Prostate gland (tissue), 2 donors: ENCODE data around the gene ENO3. TPM values are rescaled to one million over a fixed set of nuclear protein-coding genes. Genes with fewer than 3 reads are reported as not detected.

ENCODE experiments used
- DNase-seq: peaks from one replicate; pipeline ENCODE4 v3.0.0-alpha.2; 2019; ENCODE audit warnings: low spot score
- H3K27ac ChIP-seq, 2 donors: fragments of 200-600 bp; sonication (generic); 2 replicates each; pipeline ENCODE4 v1.5.1; 2017 to 2019
- H3K27me3 ChIP-seq: fragments of 200-600 bp; sonication (generic); replicated peaks from 2 replicates; pipeline ENCODE4 v1.5.1; 2019; ENCODE audit not compliant: insufficient read depth
- H3K36me3 ChIP-seq, 2 donors: fragments of 200-600 bp; sonication (generic); 1 replicate in 1 of 2; 2 replicates in 1 of 2; pipeline versions ENCODE4 v1.5.1 to v1.8.1; 2017 to 2019
- H3K4me1 ChIP-seq: fragments of 200-600 bp; sonication (generic); replicated peaks from 2 replicates; pipeline ENCODE4 v1.5.1; 2019
- H3K4me3 ChIP-seq, 2 donors: fragments of 200-600 bp; sonication (generic); 2 replicates each; pipeline ENCODE4 v1.5.1; 2017 to 2019
- H3K9me3 ChIP-seq: fragments of 200-600 bp; sonication (generic); 2 replicates; pipeline ENCODE4 v1.5.1; 2017
- CTCF ChIP-seq, 4 experiments: fragments of 200-600 bp in 2 of 4; fragments of 450-650 bp in 2 of 4; sonication (generic) in 2 of 4; IDR thresholded peaks; 1 replicate in 3 of 4; 2 replicates in 1 of 4; pipeline ENCODE4 v1.5.1; 2016 to 2019; ENCODE audit warnings: antibody characterized with exemption in 4 of 4, mild to moderate bottlenecking in 2 of 4, moderate library complexity in 2 of 4
- POLR2A ChIP-seq: fragments of 450-650 bp; IDR thresholded peaks from one replicate; pipeline ENCODE4 v1.6.1; 2016; ENCODE audit warnings: antibody characterized with exemption, mild to moderate bottlenecking
- POLR2AphosphoS5 ChIP-seq: sonication (generic); formaldehyde crosslinking; IDR thresholded peaks from one replicate; pipeline ENCODE4 v1.6.1; 2017; ENCODE audit warnings: antibody characterized with exemption
- WGBS: methylation state at CpG from one replicate; pipeline ENCODE4 v1.1.5; 2018; 5-methylcytosine and 5-hydroxymethylcytosine counted together
- intact Hi-C: fragments of 100-400 bp; cut with DNase I; formaldehyde crosslinking; loops from one replicate; pipeline ENCODE4 v1.14.2; 2022
- total RNA-seq, 2 donors: library from RNA; depleted of rRNA; stranded (reverse); fragments of >200 nt; gene quantifications; one replicate each; pipeline ENCODE4 v1.1.0, GENCODE V29; 2016

The ENO3 gene
- total RNA-seq, 2 donors from 2014 or later = 9.7 to 10.2 TPM

DNA sequence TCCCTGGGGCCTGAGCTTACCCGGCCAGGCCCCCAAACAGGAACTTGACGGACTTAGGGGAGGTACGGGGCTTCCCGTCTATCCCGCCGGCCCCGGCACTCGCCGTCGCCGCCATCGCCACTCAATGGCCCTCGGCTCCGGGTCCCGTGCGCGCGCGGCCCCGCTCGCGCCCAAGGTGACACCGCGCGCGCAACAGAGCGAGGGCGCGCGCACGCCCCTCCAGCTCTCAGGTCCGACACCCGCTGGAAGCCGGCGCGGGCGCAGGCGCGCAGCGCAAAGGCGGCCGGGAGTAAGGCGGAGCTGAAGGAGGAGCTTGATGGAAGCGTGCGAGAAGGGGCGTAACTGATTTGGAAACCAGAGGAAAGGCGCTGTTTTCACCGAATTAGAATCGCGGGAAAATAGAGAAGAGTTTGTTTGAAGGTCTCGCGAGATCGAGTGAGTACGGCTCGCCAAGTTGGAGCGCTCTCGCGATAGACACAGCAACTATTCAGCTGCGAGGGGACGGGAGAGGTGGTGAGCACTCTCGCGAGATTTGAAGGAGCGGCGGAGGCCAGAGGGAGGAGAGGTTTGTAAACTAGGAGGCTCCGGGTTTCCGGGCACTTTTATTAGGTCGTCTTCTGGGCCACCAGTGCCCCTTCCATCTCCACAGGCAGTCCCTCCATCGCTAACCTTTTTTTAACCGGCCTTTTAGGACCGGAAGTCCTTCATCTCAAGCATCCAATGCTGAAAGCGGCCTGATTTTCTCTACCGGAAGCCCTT is 10.9 kb upstream of the ENO3 start, which contains the start of the genes RNF167 and SLC25A11:
Gene RNF167, plus strand, starts transcription at position 473 of the 759 bp plus-strand sequence. CDS start 642 bp downstream, outside the sequence.
Gene SLC25A11, minus strand, starts transcription at position 251 of the 759 bp plus-strand sequence. Its CDS starts 136 bp downstream, at position 115.
- peaks cover 12% of the 10 kb centered on the region for H3K4me1 ChIP-seq
- intact Hi-C loops = no loop called here

DNA sequence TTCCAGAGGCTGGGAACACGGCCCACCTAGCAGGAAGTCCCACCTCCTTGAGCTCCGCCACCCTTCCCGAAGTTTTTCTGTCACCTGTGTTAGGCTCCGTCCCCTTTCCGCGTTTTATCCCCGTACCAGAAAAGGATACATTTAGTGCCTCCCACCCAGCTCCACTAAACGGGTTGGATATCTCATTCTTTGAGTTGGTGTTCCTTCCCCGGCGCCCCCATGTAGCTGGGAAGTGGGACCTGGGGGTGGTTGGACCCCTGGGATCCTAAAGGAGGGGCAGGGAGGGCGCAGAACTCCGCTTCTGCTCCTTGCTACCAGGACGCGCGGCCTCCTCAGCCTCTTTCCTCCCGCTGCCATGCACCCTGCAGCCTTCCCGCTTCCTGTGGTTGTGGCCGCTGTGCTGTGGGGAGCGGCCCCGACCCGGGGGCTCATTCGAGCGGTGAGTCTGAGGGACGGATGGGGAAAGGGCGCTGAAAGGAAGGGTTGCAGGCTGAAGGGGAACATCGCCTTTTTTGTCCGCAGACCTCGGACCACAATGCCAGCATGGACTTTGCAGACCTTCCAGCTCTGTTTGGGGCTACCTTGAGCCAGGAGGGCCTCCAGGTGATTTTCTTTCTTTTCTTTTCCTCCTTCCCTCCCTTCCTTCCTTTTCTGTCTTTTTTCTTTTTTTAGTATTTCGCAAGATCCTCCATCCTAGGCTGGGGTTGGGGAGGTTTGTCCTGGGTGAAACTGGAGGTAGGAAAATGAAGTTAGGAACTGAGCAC is 10.2 kb upstream of the ENO3 start:
- Histone ChIP-seq H3K27me3 (no peaks in the 10 kb centered on the region), H3K27ac (peak overlapping the region; percentile 85 to 95), H3K4me1 (peaks cover 17% of the 10 kb centered on the region), H3K9me3 (no peaks in the 10 kb centered on the region), H3K4me3 (peak overlapping the region; percentile 75 to 82), H3K36me3 (peaks cover 0 to 10% of the 10 kb centered on the region in 2 donors)
- peak; percentile 84 for DNase-seq
- WGBS = under 1% methylated on average over 29 of the region's 29 CpGs
- TF ChIP-seq POLR2AphosphoS5 = no peak
- no peak for TF ChIP-seq POLR2A
- no peak for TF ChIP-seq CTCF (IDR thresholded peaks at IDR 0.05)
- intact Hi-C loops = no loop called here

More for the DNA sequence above, 10.9 kb upstream of the ENO3 start, which contains the start of the genes RNF167 and SLC25A11:
- peak; percentile 97 for DNase-seq
- H3K36me3 ChIP-seq = peaks cover 0 to 10% of the 10 kb centered on the region in 2 donors
- H3K27ac ChIP-seq = peak within 1 kb of the TSS; percentile 85 to 95
- H3K4me3 ChIP-seq = peak within 1 kb of the TSS; percentile 75 to 82
- peak in 2 of 4 experiments; percentile 25 to 34 for TF ChIP-seq CTCF (IDR thresholded peaks at IDR 0.05)
- peak; percentile 67 for TF ChIP-seq POLR2A
- peak; percentile 91 for TF ChIP-seq POLR2AphosphoS5
- H3K27me3 ChIP-seq = no peaks in the 10 kb centered on the region
- H3K9me3 ChIP-seq = no peaks in the 10 kb centered on the region
- under 1% methylated on average over 68 of the region's 72 CpGs for WGBS

DNA sequence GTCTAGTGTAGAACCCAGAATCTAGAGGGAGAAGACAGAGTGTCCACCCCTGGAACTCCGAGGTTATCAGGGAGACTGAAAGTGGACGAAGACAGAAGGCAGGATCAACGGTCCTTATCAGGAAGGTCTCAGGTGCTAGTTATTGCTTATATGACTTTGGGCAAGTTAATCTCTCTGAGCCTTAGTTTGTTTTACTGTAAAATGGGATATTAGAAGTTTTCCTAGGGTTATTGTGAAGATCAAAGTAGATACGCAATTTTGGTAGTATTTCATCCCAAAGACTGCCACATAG is 9.7 kb upstream of the ENO3 start:
- no peaks in the 10 kb centered on the region for H3K9me3 ChIP-seq
- DNase-seq = no peak
- peak overlapping the region; percentile 75 to 82 for H3K4me3 ChIP-seq
- peaks cover 22% of the 10 kb centered on the region for H3K4me1 ChIP-seq
- WGBS = 53% methylated on average over 4 of the region's 4 CpGs
- peaks cover 0 to 10% of the 10 kb centered on the region in 2 donors for H3K36me3 ChIP-seq
- H3K27me3 ChIP-seq = no peaks in the 10 kb centered on the region
- intact Hi-C loops = no loop called here
- H3K27ac ChIP-seq = peak overlapping the region; percentile 85 to 95
- no peak for TF ChIP-seq CTCF (IDR thresholded peaks at IDR 0.05)
- no peak for TF ChIP-seq POLR2A

GRCh38 chr17:4942760-4943508 is 8.0 kb upstream of the ENO3 start:
- WGBS = 72% methylated on average over 13 of the region's 13 CpGs
- no peak overlapping the region for H3K27ac ChIP-seq

More at GRCh38 chr17:4942760-4943508, 8.0 kb upstream of the ENO3 start:
- Histone ChIP-seq H3K36me3 (peaks cover 0 to 5% of the 10 kb centered on the region in 2 donors), H3K4me1 (peaks cover 27% of the 10 kb centered on the region), H3K4me3 (no peak overlapping the region), H3K9me3 (no peaks in the 10 kb centered on the region), H3K27me3 (no peaks in the 10 kb centered on the region)
- intact Hi-C loops = no loop called here
- no peak for TF ChIP-seq CTCF (IDR thresholded peaks at IDR 0.05)
- no peak for TF ChIP-seq POLR2AphosphoS5
- no peak for TF ChIP-seq POLR2A
- DNase-seq = no peak
